Measurements from ENCODE around the gene RCSD1.

- TF ChIP-seq RAD21 (IDR thresholded peaks at IDR 0.05; ENCODE audit: low read length), result no peak
- TF ChIP-seq CTCF (conservative IDR thresholded peaks at IDR 0.05; ENCODE audit: low read depth, low read length), result no peak
- no peak for TF ChIP-seq SMC3 (IDR thresholded peaks at IDR 0.05; ENCODE audit: low read depth, low read length)
- no peak for TF ChIP-seq NFE2L2 (IDR thresholded peaks at IDR 0.05; ENCODE audit: low read depth, low read length)
- no peak for TF ChIP-seq RCOR1 (IDR thresholded peaks at IDR 0.05; ENCODE audit: insufficient replicate concordance, low read length)
- no peak for TF ChIP-seq CEBPB (IDR thresholded peaks at IDR 0.05; ENCODE audit: low read depth, low read length)
- no peak for TF ChIP-seq BHLHE40 (IDR thresholded peaks at IDR 0.05; ENCODE audit: low read depth, low read length)
- TF ChIP-seq MXI1 (IDR thresholded peaks at IDR 0.05; ENCODE audit: borderline replicate concordance, low read depth, low read length), result no peak
- TF ChIP-seq FOS (IDR thresholded peaks at IDR 0.05; ENCODE audit: low read depth, low read length), result no peak
- TF ChIP-seq POLR2A (IDR thresholded peaks at IDR 0.05; ENCODE audit: low read depth, low read length), result no peak
- no peak for TF ChIP-seq RFX5 (IDR thresholded peaks at IDR 0.05; ENCODE audit: low read depth, low read length)
- no peak for TF ChIP-seq MAZ (IDR thresholded peaks at IDR 0.05; ENCODE audit: borderline replicate concordance, low read depth, low read length)
- no peak for TF ChIP-seq MAFK (IDR thresholded peaks at IDR 0.05; ENCODE audit: low read depth, low read length)
Measured at GRCh38 chr1:167650269-167651160, 20.5 kb downstream of the RCSD1 start.

Data from IMR-90 (cell line).